GM19025 (cell line): ENCODE data around the gene MGARP.

Experiments used
- ATAC-seq: cut with Tn5 transposase; IDR thresholded peaks from one replicate; pipeline ENCODE4 v1.9.1; 2021; ENCODE audit warnings: mild to moderate bottlenecking, low read depth, moderate library complexity; ENCODE audit not compliant: unreplicated experiment

MGARP gene

GRCh38 chr4:139247241-139247640 is 32.8 kb downstream of the MGARP start:
- ATAC-seq: no peak

DNA sequence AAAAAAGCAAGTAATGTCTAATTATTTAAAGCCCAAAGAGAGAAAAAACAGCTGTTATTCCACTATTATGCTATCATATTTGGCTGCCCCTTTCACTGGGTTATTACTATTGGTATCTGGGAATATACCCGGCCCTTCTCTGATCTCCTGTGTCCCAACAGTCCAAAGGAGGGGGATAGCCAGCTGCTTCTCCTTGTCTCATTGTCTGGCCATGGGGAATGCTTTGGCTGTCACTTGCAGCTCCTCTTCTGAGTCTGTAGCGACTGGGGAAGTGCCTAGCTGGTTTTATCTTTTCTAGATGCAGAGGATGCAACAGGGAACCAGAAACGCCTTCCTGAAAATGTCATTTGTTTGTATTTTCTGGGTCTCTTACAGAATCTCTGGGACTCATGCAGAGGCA is 33.9 kb downstream of the MGARP start:
- no peak for ATAC-seq

GRCh38 chr4:139245590-139245989 is 34.4 kb downstream of the MGARP start:
- no peak for ATAC-seq

DNA sequence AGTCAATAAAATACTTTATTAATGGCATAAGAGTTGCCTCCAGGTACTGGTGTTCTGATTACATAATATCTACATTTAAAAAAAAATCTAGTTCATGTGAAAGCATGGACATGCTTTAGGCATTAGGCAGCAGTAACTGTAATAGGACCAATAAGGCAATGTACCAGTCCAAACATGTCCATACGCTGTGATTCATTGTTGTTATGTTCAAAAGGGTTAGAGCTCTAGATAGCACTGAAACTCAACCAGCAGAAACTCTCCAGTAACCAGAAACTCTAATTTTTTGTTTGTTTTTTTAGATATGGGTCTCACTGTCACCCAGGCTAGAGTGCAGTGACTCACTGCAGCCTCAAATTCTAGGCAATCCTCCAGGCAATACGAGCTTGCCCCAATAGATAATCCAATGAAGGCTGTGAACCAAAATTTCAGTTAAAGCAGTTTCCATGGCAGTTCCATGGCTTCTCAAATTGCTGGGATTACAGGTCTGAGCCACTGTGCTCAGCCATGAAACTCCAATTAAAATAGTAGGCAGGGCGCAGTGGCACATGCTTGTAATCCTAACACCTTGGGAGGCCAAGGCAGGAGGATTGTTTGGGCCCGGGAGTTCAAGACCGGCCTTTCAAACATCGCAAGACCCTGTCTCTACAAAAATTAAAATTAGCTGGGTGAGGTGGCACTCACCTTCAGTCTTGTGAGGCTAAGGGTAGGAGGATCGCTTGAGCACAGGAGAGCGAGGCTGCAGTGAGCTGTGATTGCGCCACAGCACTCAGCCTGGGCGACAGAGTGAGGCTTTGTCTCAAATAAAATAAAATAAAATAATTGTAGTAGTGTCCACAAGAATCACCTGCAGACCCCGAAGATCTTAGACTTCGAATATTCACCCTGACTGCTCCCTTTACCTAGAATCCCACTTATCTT is 36.3 kb downstream of the MGARP start:
- ATAC-seq: no peak

- no peak for ATAC-seq
These were observed 37.4 kb downstream of the MGARP start for GRCh38 chr4:139242511-139243051.

GRCh38 chr4:139241784-139242151 is 38.3 kb downstream of the MGARP start:
- ATAC-seq: no peak

DNA sequence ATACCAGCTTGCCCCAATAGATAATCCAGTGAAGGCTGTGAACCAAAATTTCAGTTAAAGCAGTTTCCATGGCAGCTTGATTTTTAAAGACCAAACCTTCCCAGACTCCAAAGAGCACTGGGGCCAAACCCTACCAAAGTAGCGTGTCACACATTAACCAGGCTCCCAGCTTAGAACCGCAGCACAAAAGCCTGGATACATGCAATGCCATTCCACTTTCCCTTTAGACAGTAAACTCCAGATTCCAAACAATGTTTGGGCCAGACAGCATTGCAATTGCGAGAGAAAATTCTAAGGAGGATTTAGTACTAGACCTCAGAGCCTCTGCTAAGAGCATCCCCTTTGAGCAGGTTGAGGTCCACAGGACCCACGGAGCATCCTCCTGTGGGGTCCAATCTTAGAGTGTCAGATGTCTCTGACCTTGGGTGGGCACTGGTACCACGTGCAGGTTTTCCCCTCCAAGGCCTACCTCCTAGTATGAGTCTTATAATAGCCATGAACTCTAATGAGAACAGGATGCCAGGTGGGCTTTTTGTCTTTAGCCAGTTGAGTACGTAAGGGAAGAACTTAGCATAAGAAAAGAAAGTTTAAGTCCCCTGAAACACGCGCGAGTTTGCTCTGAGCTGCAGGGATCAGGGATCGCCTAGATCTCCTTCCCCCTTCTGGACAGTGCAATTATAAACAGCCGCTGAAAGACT is 38.8 kb downstream of the MGARP start:
- ATAC-seq: no peak

DNA sequence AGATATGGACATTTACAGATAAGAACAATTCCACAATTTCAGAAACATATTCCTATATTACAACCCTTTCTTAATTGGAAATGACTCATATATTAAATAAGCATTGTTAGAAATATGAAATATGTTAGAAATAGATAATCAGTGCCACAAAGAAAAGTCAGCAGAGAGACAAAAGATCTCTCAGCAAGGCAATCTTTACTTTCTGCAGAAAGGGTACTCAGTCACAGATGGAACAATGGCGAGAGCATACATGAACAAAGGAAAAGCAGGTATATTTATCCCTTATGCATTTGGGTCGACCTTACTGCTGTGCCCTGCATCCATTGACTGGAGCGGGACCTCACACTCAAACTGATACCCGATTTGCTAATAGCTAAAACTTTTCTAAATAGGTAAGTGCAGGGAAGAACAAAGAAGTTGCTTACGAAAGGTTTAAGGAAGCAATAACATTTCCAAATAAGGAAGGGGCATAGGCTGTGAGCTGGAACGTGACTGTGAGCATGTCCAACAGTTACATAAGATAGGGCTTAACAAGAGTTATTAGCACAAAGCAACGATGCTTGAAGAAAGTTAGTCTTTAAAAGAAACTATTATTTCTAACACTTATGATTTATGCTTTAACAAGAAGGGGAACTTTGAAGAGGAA is 40.8 kb downstream of the MGARP start:
- no peak for ATAC-seq

DNA sequence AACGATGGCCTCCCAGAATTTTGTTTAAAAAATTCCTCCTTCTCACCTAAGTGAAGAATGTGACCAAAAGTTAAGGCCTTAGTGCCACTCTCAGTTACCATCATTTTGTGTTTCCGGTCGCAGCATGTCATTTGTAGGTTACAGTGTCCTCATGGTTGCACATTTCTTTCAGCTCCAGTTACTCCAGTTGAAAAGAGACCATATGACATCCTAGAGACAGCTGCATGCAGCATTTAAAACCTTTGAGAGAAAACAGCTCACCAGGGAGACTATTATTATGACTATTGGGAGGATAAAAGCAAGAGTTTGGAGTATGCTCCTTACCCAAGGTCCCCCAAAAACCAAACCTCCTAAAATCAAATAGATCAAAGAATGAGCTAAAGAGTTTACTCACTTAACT is 45.8 kb downstream of the MGARP start:
- no peak for ATAC-seq

GRCh38 chr4:139229534-139230039 is 50.4 kb downstream of the MGARP start:
- peak; percentile 69 for ATAC-seq

- ATAC-seq: no peak
These were observed 52.2 kb downstream of the MGARP start for GRCh38 chr4:139227729-139228404.

DNA sequence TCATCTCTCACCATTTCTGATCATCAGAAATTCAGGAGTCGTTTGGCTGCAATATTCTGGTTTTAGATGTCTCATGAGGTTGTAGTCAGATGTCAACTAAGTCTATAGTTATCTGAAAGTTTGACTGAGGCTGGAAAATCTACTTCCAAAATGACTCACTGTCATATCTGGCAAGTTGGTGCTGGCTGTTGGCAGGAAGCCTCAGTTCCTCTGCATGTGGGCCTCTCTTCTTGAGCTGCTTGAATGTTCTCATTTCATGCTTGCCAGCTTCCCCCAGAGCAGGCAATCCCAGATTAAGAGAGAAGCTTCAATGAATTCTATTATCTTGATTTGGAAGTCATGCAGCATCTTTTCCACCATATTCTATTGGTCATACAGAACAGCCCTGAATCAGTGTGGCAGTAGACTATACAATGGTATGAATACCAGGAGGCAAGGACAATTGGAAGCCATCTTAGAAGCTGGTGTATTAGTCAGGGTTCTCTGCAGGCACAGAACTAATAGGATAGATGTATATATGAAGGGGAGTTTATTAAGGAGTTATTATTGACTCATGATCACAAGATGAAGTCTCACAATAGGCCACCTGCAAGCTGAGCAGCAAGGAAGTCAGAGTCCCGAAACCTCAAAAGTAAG is 56.2 kb downstream of the MGARP start:
- no peak for ATAC-seq

GRCh38 chr4:139222215-139222614 is 57.8 kb downstream of the MGARP start:
- no peak for ATAC-seq

DNA sequence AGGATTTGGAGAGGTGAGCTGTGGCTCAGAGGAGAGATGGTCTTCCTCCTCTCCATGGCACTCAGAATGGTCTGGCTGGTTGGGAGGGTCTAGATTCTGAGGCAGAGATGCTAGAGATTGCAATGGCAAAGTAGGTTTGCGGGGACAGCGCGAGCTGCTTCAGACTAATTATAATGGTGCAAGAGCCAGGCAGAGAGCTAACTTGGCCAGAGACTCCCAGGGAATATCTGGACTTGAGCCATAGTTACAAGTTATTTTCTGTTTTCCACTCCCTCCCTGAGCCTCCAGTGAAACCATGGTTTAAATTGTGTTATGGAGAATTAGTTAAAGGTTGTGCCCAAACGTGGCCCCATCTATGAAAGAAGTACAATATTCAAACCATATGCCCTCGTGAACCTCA is 58.3 kb downstream of the MGARP start:
- no peak for ATAC-seq

- no peak for ATAC-seq
These were observed 60.5 kb downstream of the MGARP start for GRCh38 chr4:139219450-139220055.
